Measurements from ENCODE around the gene TAX1BP1.
"Not testable (repeated sequence)": the region's sequence is repeated elsewhere in the genome, so short reads cannot be mapped to it uniquely, and the experiment has no call there.

The TAX1BP1 gene

DNA sequence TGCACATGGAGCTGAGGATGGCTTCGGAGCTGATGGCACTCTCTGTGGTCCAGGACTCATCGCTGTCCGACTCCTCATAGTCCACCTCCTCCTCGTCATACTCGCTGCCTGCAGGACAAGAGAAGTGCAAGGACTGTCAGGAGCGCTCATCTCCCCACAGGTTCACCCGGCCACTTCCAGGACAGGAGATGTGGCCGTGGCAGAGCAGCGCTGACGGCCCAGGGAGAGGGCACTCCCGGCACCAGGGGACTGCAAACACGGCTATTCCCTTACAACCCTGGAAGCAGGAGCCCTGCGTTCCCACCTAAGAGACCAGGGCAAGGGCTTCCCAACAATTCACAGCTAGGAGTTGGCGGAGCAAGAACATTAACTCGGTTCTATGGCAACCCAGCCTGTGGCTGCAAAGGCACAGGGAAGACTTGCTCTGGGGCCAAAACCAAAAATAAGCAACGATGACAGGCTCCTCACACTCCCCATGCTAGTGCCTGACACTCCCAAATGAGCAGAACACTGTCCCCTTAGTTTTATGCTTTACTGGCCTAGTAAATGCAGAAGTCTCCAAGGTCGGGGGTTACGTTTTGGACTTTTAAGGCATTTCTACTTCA is 100.9 kb downstream of the TAX1BP1 start:
- Mint-ChIP-seq H3K36me3 (ENCODE audit: insufficient read depth) (peaks cover 17% of the 10 kb centered on the region), H3K4me1 (peaks cover 35% of the 10 kb centered on the region), H3K27ac (ENCODE audit: low read depth) (no peak overlapping the region), H3K9me3 (no peaks in the 10 kb centered on the region), H3K27me3 (no peaks in the 10 kb centered on the region), H3K4me3 (no peak overlapping the region)
- ATAC-seq (replicated peaks; ENCODE audit: extremely low read depth, poor library complexity, severe bottlenecking) (no peak), DNase-seq (ENCODE audit: low spot score in 2 of 2) (no peak)

DNA sequence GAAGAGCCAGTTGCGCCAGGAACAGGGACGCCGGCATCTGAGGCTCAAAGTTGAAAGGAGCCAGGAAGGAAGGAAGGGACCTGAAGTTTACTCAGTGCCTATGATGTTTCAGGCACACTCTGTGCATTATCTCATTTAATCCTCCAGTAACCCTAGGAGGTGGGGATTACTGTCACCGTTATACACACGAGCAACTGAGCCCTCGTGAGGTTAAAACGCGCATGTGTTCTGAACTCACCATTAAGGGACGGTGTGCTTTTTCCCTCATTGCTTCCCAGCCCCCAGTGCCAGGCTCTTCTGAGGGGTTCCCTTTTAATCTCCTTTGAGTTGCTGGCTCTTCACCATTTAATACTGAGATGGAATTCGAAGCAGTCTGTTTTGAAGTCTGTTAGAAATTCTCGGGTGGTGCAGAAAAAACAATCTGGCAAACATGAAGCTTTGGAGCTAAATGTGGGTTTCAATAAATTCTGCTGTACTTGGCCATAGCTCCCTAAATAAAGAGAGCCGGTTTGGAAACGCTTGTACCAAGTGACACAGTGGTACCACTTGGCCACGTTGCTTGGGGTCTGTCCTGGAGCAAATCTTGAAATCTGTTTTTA is 102.2 kb downstream of the TAX1BP1 start:
- no peak for DNase-seq (ENCODE audit: low spot score in 2 of 2)
- Mint-ChIP-seq H3K4me1 (peaks cover 25% of the 10 kb centered on the region), H3K9me3 (no peaks in the 10 kb centered on the region), H3K36me3 (ENCODE audit: insufficient read depth) (peaks cover 16% of the 10 kb centered on the region), H3K27ac (ENCODE audit: low read depth) (no peak overlapping the region), H3K27me3 (no peaks in the 10 kb centered on the region), H3K4me3 (no peak overlapping the region)
- ATAC-seq (replicated peaks; ENCODE audit: extremely low read depth, poor library complexity, severe bottlenecking) = no peak

DNA sequence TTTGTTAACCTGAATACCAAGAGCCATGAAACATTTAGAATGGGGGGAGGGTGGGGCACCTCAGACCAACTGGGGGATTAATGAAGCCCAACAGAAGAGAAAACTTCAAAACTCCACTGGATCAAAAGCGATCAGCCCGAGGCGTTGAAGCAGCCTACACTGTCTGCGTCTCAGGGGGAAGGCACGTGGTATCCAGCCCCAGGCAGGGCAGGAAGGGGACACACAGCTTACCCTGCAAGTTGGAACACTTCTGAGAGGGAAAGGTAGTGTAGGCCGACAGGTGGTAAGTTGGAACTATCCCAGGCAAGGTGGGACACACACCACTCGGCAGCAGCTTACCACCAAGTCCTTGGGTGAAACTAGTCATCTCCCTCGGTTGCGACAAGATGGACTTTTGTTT is 102.9 kb downstream of the TAX1BP1 start:
- Mint-ChIP-seq H3K9me3 (no peaks in the 10 kb centered on the region), H3K27me3 (no peaks in the 10 kb centered on the region), H3K27ac (ENCODE audit: low read depth) (no peak overlapping the region), H3K4me3 (no peak overlapping the region), H3K36me3 (ENCODE audit: insufficient read depth) (peaks cover 15% of the 10 kb centered on the region), H3K4me1 (peaks cover 20% of the 10 kb centered on the region)
- ATAC-seq (replicated peaks; ENCODE audit: extremely low read depth, poor library complexity, severe bottlenecking) (no peak), DNase-seq (ENCODE audit: low spot score in 2 of 2) (no peak)

DNA sequence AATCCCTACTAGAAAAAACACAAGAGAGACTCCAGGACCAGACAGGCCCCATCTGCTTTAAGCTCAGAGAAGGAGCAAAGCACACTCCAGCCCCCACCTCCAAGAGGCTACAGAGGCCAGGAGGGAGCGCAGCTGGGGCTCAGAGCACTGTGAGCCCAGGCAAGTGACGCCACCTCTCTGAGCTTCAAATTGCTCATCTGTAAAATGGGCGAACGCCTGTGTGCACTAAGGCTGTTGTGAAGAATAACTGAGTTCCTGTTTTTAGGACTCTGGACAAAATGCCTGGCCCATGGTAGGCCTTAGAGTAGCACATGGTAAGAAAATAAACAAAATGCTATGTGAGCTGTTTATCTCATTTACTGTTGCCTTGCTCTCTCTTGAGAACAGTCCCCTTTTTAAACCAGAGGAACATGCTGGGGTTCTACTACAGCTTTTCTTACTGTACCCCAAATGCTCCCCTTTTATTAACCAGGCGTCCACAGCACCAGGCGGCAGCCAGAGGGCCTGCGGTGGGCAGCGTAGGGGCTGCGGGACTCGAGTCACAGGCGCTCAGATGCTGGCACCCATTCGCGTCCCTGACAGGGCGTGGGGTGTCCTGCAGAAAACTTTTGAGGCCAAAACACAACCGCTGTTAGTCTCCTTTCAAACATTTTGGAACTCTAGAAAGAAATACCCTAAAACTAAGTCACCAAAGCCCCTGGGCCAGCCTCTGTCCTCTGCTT is 103.8 kb downstream of the TAX1BP1 start:
- Mint-ChIP-seq H3K36me3 (ENCODE audit: insufficient read depth) (peaks cover 12% of the 10 kb centered on the region), H3K9me3 (no peaks in the 10 kb centered on the region), H3K4me1 (peaks cover 17% of the 10 kb centered on the region), H3K27me3 (no peaks in the 10 kb centered on the region), H3K4me3 (no peak overlapping the region), H3K27ac (ENCODE audit: low read depth) (no peak overlapping the region)
- no peak for ATAC-seq (replicated peaks; ENCODE audit: extremely low read depth, poor library complexity, severe bottlenecking)
- DNase-seq (ENCODE audit: low spot score in 2 of 2) = no peak

DNA sequence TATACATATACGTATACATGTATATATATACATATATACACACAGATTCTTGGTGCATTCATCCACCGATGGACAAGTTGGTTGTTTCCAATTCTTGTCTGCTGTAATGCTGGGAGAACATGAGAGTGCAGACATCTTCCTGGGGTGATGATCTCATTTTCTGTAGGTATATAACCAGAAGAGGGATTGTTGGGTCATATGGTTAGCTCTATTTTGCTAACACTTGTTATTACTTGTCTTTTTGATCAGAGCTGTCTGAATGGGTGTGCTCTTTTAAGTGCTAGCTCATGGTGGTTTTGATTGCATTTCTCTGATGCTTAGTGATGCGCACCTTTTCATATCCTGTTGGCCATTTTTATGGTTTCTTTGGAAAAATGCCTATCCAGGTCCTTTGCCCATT is 106.4 kb downstream of the TAX1BP1 start:
- no peak for ATAC-seq (replicated peaks; ENCODE audit: extremely low read depth, poor library complexity, severe bottlenecking)
- Mint-ChIP-seq H3K4me3 (no peak overlapping the region), H3K4me1 (no peaks in the 10 kb centered on the region)

DNA sequence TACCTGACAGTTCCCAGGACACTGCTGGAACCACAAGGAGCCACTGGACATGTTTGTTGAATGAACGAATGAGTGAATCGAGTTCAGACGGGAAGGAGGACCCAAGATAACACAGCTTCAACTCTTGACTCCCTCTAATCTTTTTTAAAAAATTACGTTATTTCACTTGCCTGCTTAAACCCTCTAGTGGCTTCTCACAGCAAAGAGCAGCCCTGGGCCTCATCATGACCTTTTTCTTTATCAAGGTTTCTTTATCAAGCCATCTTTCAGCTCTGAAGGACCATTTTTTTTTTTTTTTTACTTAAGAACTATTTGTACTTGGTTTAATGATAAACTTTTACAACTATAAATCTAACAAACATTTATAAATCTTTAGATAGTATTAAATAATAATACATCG is 110.6 kb downstream of the TAX1BP1 start:
- no peaks in the 10 kb centered on the region for H3K9me3 Mint-ChIP-seq
- H3K4me1 Mint-ChIP-seq = peaks cover 24% of the 10 kb centered on the region
- DNase-seq (ENCODE audit: low spot score in 2 of 2) (no peak), ATAC-seq (replicated peaks; ENCODE audit: extremely low read depth, poor library complexity, severe bottlenecking) (no peak)
- H3K27me3 Mint-ChIP-seq = no peaks in the 10 kb centered on the region
- no peak overlapping the region for H3K4me3 Mint-ChIP-seq
- H3K27ac Mint-ChIP-seq (ENCODE audit: low read depth) = no peak overlapping the region
- H3K36me3 Mint-ChIP-seq (ENCODE audit: insufficient read depth) = peaks cover 6% of the 10 kb centered on the region

More for the DNA sequence above, 106.4 kb downstream of the TAX1BP1 start:
- Mint-ChIP-seq H3K27me3 (no peaks in the 10 kb centered on the region), H3K27ac (ENCODE audit: low read depth) (no peak overlapping the region), H3K36me3 (ENCODE audit: insufficient read depth) (peaks cover 8% of the 10 kb centered on the region), H3K9me3 (no peaks in the 10 kb centered on the region)
- DNase-seq (ENCODE audit: low spot score in 2 of 2) = no peak

DNA sequence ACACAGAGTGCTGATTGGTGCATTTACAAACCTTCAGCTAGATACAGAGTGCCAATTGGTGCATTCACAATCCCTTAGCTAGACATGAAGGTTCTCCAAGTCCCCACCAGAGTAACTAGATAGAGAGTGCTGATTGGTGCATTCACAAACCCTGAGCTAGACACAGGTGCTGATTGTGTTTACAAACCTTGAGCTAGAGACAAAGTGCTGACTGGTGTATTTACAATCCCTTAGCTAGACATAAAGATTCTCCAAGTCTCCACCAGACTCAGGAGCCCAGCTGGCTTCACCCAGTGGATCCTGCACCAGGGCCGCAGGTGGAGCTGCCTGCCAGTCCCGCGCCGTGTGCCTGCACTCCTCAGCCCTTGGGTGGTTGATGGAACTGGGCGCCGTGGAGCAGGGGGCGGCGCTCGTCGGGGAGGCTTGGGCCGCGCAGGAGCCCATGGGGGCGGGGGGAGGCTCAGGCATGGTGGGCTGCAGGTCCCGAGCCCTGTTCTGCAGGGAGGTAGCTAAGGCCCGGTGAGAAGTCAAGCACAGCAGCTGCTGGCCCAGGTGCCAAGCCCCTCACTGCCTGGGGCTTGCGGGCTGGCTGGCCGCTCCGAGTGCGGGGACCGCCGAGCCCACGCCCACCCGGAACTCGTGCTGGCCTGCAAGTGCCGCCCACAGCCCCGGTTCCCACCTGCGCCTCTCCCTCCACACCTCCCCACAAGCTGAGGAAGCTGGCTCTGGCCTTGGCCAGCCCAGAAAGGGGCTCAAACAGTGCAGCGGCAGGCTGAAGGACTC is 116.9 kb downstream of the TAX1BP1 start:
- not testable (repeated sequence) for ATAC-seq (replicated peaks; ENCODE audit: extremely low read depth, poor library complexity, severe bottlenecking)

DNA sequence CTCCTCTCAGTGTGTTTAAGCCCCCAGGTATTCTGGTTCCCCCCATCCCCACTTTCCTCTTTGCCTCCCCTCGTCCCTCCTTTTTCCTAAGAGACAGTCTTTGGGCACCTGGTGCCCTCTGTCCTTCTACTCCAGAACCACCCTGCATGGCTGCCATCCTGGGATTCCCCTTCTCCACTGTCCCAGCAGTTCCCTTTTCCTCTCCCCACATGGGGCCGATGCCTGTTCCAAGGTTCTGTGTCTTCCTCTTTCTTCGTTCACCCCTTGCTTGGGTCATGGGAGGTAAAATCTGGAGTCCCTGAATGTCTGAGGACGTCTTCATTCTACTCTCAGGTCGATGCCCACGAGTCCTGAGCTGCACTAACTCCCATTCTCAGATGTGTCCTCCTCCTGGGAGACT is 120.8 kb downstream of the TAX1BP1 start:
- no peaks in the 10 kb centered on the region for H3K9me3 Mint-ChIP-seq
- H3K4me3 Mint-ChIP-seq = no peak overlapping the region
- no peak for DNase-seq (ENCODE audit: low spot score in 2 of 2)
- peaks cover 32% of the 10 kb centered on the region for H3K4me1 Mint-ChIP-seq
- peaks cover 11% of the 10 kb centered on the region for H3K36me3 Mint-ChIP-seq (ENCODE audit: insufficient read depth)
- no peak for ATAC-seq (replicated peaks; ENCODE audit: extremely low read depth, poor library complexity, severe bottlenecking)
- H3K27me3 Mint-ChIP-seq = no peaks in the 10 kb centered on the region
- H3K27ac Mint-ChIP-seq (ENCODE audit: low read depth) = peak overlapping the region; percentile 76

More for the DNA sequence above, 116.9 kb downstream of the TAX1BP1 start:
- peaks cover 40% of the 10 kb centered on the region for H3K4me1 Mint-ChIP-seq
- H3K9me3 Mint-ChIP-seq; DNase-seq (ENCODE audit: low spot score in 2 of 2); H3K27ac Mint-ChIP-seq (ENCODE audit: low read depth); H3K36me3 Mint-ChIP-seq (ENCODE audit: insufficient read depth); H3K27me3 Mint-ChIP-seq; H3K4me3 Mint-ChIP-seq: not testable (repeated sequence)

DNA sequence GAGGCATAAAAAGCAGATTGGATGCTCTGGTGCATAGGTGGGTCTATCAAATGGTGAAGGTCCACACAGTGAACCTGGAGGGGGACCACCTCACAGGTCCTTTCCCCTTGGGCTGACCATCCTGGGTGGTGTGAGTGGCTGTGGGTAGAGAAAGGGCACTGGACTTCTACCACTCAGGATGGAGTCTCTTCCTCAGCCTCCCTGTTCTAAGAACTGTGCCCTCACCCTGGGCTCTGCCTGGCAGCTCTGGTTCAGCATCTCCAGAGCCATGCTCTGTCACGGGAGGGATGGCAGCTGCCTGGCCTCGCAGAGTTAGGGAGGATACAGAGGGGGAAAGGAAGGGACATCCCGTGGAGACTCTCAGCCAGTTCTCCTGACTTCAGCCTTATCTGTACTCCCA is 121.8 kb downstream of the TAX1BP1 start:
- ATAC-seq (replicated peaks; ENCODE audit: extremely low read depth, poor library complexity, severe bottlenecking) (no peak), DNase-seq (ENCODE audit: low spot score in 2 of 2) (no peak)
- Mint-ChIP-seq H3K4me3 (no peak overlapping the region), H3K27me3 (no peaks in the 10 kb centered on the region), H3K27ac (ENCODE audit: low read depth) (peak overlapping the region; percentile 76), H3K9me3 (no peaks in the 10 kb centered on the region), H3K4me1 (peaks cover 41% of the 10 kb centered on the region), H3K36me3 (ENCODE audit: insufficient read depth) (peaks cover 11% of the 10 kb centered on the region)

DNA sequence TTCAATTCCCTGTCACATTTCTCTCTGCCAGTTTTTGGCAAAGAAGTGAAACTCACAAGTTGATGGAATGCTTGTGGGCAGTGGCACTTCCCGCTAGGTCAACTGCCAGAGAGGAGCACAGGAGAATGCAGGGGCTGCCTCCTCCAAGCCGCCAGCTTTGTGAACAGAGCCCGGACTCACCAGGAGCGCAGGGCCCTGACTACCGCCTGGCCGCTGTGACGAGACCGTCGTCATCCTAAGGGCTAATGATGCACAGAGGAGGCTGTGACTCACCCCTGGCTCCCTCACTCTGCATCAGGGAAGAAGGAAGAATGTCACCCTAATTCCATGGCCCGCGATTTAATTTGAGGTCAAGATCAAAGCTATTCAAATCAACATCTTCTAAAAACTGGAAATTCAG is 123.9 kb downstream of the TAX1BP1 start:
- no peaks in the 10 kb centered on the region for H3K27me3 Mint-ChIP-seq
- ATAC-seq (replicated peaks; ENCODE audit: extremely low read depth, poor library complexity, severe bottlenecking) (no peak), DNase-seq (ENCODE audit: low spot score in 2 of 2) (no peak)
- H3K9me3 Mint-ChIP-seq = no peaks in the 10 kb centered on the region
- no peak overlapping the region for H3K27ac Mint-ChIP-seq (ENCODE audit: low read depth)
- no peak overlapping the region for H3K4me3 Mint-ChIP-seq
- peaks cover 56% of the 10 kb centered on the region for H3K4me1 Mint-ChIP-seq
- peaks cover 13% of the 10 kb centered on the region for H3K36me3 Mint-ChIP-seq (ENCODE audit: insufficient read depth)

DNA sequence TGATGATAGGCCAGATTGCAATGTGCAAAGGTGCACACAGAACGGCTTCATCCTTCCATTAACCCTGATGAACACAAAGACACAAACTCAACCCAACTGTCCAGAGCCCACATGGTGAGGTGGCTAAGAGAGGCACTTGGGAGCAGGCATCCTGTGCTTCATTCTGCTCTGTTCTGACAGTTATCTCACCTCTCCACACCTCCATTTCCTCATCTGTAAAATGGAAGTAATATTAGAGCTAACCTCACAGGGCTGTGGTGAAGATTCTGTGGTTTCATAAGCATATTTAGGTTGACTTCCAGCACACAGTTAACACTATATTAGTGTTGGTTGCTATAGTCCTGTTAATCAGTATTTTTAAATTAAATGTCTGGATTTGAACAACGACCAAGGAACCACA is 126.3 kb downstream of the TAX1BP1 start:
- Mint-ChIP-seq H3K27me3 (no peaks in the 10 kb centered on the region), H3K9me3 (no peaks in the 10 kb centered on the region), H3K4me3 (peak overlapping the region; percentile 61), H3K36me3 (ENCODE audit: insufficient read depth) (peaks cover 12% of the 10 kb centered on the region), H3K27ac (ENCODE audit: low read depth) (peak overlapping the region; percentile 58), H3K4me1 (peaks cover 67% of the 10 kb centered on the region)
- DNase-seq (ENCODE audit: low spot score in 2 of 2) (no peak), ATAC-seq (replicated peaks; ENCODE audit: extremely low read depth, poor library complexity, severe bottlenecking) (peak; percentile 78)

DNA sequence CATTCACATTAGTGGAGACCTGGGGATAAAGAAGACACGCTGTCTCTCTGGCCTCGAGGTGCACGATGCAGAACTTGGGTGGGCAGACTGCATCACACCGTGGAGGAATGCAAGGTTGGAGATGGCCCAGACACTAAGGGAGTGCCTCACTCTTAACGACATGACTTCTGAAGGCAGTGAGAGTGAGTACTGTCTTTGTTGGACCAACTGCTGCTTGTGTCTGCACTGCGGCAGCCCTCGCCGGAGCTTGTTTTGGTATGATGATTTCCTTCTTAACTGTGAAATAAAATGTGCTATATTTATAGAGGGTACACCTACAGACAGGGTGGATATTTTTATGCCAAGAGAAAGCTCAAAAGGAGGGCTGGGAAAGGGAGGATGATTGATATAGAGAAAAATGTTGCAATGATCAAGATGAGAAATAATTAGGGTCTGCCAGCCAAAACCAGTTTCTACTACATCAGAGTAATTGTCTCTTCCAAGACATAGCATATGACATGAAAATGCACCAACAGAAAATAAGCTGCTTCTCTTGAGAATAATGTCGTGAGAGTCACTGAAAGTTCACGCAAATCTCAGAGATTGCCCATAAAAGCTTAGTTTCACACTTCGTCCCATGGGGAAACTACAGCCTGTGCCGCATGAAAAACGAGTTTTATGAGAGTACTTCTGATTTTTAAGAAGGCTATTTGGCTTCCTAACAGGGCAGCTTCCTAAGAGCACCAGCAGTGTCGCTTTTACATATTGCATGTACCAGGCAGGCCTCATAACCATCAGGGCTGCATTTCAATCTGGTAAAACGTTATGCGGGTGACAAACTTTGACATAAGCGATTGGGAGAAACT is 127.1 kb downstream of the TAX1BP1 start:
- DNase-seq (ENCODE audit: low spot score in 2 of 2) = no peak
- peak; percentile 69 for ATAC-seq (replicated peaks; ENCODE audit: extremely low read depth, poor library complexity, severe bottlenecking)
- Mint-ChIP-seq H3K27ac (ENCODE audit: low read depth) (peak overlapping the region; percentile 58), H3K9me3 (no peaks in the 10 kb centered on the region), H3K4me3 (peak overlapping the region; percentile 61), H3K27me3 (no peaks in the 10 kb centered on the region), H3K4me1 (peaks cover 62% of the 10 kb centered on the region), H3K36me3 (ENCODE audit: insufficient read depth) (peaks cover 11% of the 10 kb centered on the region)
